PC-9 (cell line): ENCODE measurements around the gene RXRB. TPM values are rescaled to one million over a fixed set of nuclear protein-coding genes. Genes with fewer than 3 reads are reported as not detected.

Experiments
- BruUV-seq: library from RNA; stranded (reverse); fragments of 400-500 nt; replicated peaks from 2 replicates; lab custom pipeline; 2021; lab: Mats Ljungman, UMichigan
- CTCF ChIA-PET: fragments of 300-600 bp; sonication (Branson Sonifier 250); formaldehyde crosslinking; loops from one replicate; lab custom pipeline; 2022; ENCODE audit warnings: antibody characterized with exemption; lab: Charles Lee
- POLR2A ChIA-PET: fragments of 300-600 bp; sonication (Branson Sonifier 250); formaldehyde crosslinking; loops from one replicate; lab custom pipeline; 2022; ENCODE audit warnings: antibody characterized with exemption; ENCODE audit not compliant: unreplicated experiment; lab: Charles Lee
- DNase-seq, 2 experiments: peaks; one replicate each; pipeline versions ENCODE4 v3.0.0 to v3.0.0-alpha.2; 2015 to 2022; ENCODE audit warnings: mixed read lengths in 1 of 2
- H2AFZ ChIP-seq: fragments of 200-600 bp; sonication (generic); 2 replicates; pipeline ENCODE4 v1.8.1; 2017; ENCODE audit warnings: antibody characterized with exemption
- H3F3A ChIP-seq: fragments of 200-600 bp; sonication (generic); 2 replicates; pipeline ENCODE4 v1.8.1; 2017; ENCODE audit warnings: antibody characterized with exemption, mild to moderate bottlenecking, low read depth; ENCODE audit not compliant: insufficient read depth
- H3K27ac ChIP-seq: fragments of 200-600 bp; sonication (generic); 2 replicates; pipeline ENCODE4 v1.6.1; 2016; ENCODE audit warnings: mixed run types
- H3K27me3 ChIP-seq: fragments of 200-600 bp; sonication (generic); 2 replicates; pipeline ENCODE4 v1.6.1; 2016; ENCODE audit warnings: low read depth, mixed run types; ENCODE audit not compliant: insufficient read depth
- H3K36me3 ChIP-seq: fragments of 200-600 bp; sonication (generic); 2 replicates; pipeline ENCODE4 v1.6.1; 2016; ENCODE audit warnings: low read depth, mixed run types
- H3K4me1 ChIP-seq: fragments of 200-600 bp; sonication (generic); replicated peaks from 2 replicates; pipeline ENCODE4 v1.6.1; 2016; ENCODE audit warnings: mixed run types; ENCODE audit not compliant: insufficient read depth
- H3K4me2 ChIP-seq: fragments of 200-600 bp; sonication (generic); 2 replicates; pipeline ENCODE4 v1.6.1; 2017; ENCODE audit warnings: mixed run types
- H3K4me3 ChIP-seq: fragments of 200-600 bp; sonication (generic); 2 replicates; pipeline ENCODE4 v1.6.1; 2016; ENCODE audit warnings: mixed run types
- H3K79me2 ChIP-seq: fragments of 200-600 bp; sonication (generic); 2 replicates; pipeline ENCODE4 v1.6.1; 2017; ENCODE audit warnings: low read depth, mixed run types
- H3K9me2 ChIP-seq: fragments of 200-600 bp; sonication (generic); 2 replicates; pipeline ENCODE4 v1.8.1; 2017; ENCODE audit warnings: mild to moderate bottlenecking; ENCODE audit not compliant: insufficient read depth
- H3K9me3 ChIP-seq: fragments of 200-600 bp; sonication (generic); 2 replicates; pipeline ENCODE4 v1.8.1; 2016; ENCODE audit warnings: low read depth; ENCODE audit not compliant: insufficient read depth
- H4K20me1 ChIP-seq: fragments of 200-600 bp; sonication (generic); 2 replicates; pipeline ENCODE4 v1.8.1; 2017; ENCODE audit not compliant: insufficient read depth
- EZH2 ChIP-seq: fragments of 200-600 bp; sonication (generic); IDR thresholded peaks from 2 replicates; pipeline ENCODE4 v1.8.0; 2017; ENCODE audit warnings: antibody characterized with exemption, low read depth
- intact Hi-C: fragments of 100-400 bp; cut with micrococcal nuclease; formaldehyde crosslinking; loops from one replicate; pipeline ENCODE4 v1.10.0; 2022; ENCODE audit not compliant: unreplicated experiment
- total RNA-seq: library from RNA; stranded (reverse); gene quantifications from 2 replicates; pipeline ENCODE4 v1.2.3, GENCODE V29; 2021
- TF ChIP-seq, protein P1 (sequence below): fragments of 200-600 bp; sonication (generic); conservative IDR thresholded peaks from 2 replicates; pipeline ENCODE4 v1.6.1; 2017; ENCODE audit warnings: mixed run types, antibody characterized with exemption, mild to moderate bottlenecking, moderate library complexity

Gene RXRB
- total RNA-seq, 1 experiment from 2014 or later = 49.8 TPM

DNA sequence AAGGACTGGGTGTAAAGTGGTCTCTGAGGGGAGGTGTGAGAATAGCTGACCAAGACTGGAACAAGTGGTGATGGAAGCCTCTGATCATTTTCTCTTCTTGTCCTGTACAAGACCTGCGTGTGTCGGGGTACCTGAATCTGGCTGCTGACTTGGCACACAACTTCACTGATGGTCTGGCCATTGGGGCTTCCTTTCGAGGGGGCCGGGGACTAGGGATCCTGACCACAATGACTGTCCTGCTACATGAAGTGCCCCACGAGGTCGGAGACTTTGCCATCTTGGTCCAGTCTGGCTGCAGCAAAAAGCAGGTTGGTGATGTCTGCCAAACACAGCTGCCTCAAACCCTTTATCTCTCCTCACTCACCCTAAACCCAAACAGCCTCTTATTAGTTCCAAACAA lies 2.3 kb upstream of the RXRB start:
- Histone ChIP-seq H3K27ac (no peak overlapping the region), H3K9me2 (no peaks in the 10 kb centered on the region), H3K79me2 (peaks cover 53% of the 10 kb centered on the region), H4K20me1 (peaks cover 10% of the 10 kb centered on the region), H3K4me2 (peak overlapping the region; percentile 93; the same call in 1 of the 2 replicates), H3K27me3 (no peaks in the 10 kb centered on the region), H3K4me3 (no peak overlapping the region), H3K36me3 (peaks cover 21% of the 10 kb centered on the region), H3K4me1 (peaks cover 45% of the 10 kb centered on the region), H3F3A (peaks cover 37% of the 10 kb centered on the region; the same call in 1 of the 2 replicates), H2AFZ (no peak overlapping the region), H3K9me3 (no peaks in the 10 kb centered on the region)
- no peak for TF ChIP-seq EZH2
- TF ChIP-seq, protein P1, sequence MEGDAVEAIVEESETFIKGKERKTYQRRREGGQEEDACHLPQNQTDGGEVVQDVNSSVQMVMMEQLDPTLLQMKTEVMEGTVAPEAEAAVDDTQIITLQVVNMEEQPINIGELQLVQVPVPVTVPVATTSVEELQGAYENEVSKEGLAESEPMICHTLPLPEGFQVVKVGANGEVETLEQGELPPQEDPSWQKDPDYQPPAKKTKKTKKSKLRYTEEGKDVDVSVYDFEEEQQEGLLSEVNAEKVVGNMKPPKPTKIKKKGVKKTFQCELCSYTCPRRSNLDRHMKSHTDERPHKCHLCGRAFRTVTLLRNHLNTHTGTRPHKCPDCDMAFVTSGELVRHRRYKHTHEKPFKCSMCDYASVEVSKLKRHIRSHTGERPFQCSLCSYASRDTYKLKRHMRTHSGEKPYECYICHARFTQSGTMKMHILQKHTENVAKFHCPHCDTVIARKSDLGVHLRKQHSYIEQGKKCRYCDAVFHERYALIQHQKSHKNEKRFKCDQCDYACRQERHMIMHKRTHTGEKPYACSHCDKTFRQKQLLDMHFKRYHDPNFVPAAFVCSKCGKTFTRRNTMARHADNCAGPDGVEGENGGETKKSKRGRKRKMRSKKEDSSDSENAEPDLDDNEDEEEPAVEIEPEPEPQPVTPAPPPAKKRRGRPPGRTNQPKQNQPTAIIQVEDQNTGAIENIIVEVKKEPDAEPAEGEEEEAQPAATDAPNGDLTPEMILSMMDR = no peak
- ChIA-PET CTCF (interaction anchor here (0.6 kb wide), 1 partner anchor 236 kb away, joined by 3 read pairs; no protein-coding TSS in a partner anchor), POLR2A (no interaction called here)
- intact Hi-C loops = loop anchor here (5.0 to 10.0 kb wide), 3 partner anchors 72 to 575 kb away; partner anchors contain the start of genes B3GALT4, CUTA, PHF1 and RPS18
- no TSS peak for BruUV-seq
- DNase-seq = no peak

GRCh38 chr6:33201935-33202334 lies 1.5 kb upstream of the RXRB start:
- H3K4me2 ChIP-seq = peak overlapping the region; percentile 93
- peaks cover 15% of the 10 kb centered on the region for H4K20me1 ChIP-seq
- H3K4me3 ChIP-seq = peak overlapping the region; percentile 62
- no peak overlapping the region for H3K27ac ChIP-seq
- no peaks in the 10 kb centered on the region for H3K9me2 ChIP-seq
- no peak for DNase-seq
- H3K4me1 ChIP-seq = peaks cover 38% of the 10 kb centered on the region
- BruUV-seq = no TSS peak
- CTCF ChIA-PET = no interaction called here
- POLR2A ChIA-PET = no interaction called here
- peaks cover 57% of the 10 kb centered on the region for H3K79me2 ChIP-seq
- no peaks in the 10 kb centered on the region for H3K9me3 ChIP-seq
- H3F3A ChIP-seq = peaks cover 40% of the 10 kb centered on the region; the same call in 1 of the 2 replicates
- no peaks in the 10 kb centered on the region for H3K27me3 ChIP-seq
- H3K36me3 ChIP-seq = peaks cover 29% of the 10 kb centered on the region
- intact Hi-C loops = loop anchor here (2.0 to 10.0 kb wide), 5 partner anchors 47 to 575 kb away; partner anchors contain the start of genes B3GALT4, CUTA, PHF1 and RGL2
- H2AFZ ChIP-seq = no peak overlapping the region
- TF ChIP-seq EZH2 = no peak
- TF ChIP-seq, protein P1 = no peak

DNA sequence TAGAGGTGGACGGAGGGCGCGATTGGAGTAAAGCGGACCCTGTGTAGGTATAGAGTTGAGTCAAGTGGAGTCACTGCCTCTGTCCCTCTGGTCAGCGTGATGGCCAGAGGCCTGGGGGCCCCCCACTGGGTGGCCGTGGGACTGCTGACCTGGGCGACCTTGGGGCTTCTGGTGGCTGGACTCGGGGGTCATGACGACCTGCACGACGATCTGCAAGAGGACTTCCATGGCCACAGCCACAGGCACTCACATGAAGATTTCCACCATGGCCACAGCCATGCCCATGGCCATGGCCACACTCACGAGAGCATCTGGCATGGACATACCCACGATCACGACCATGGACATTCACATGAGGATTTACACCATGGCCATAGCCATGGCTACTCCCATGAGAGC lies 681 bp upstream of the RXRB start:
- Histone ChIP-seq H3K79me2 (peaks cover 58% of the 10 kb centered on the region), H2AFZ (peak overlapping the region; percentile 78)
- BruUV-seq = TSS peak; percentile 33

More for the DNA sequence above, 681 bp upstream of the RXRB start:
- Histone ChIP-seq H4K20me1 (peaks cover 17% of the 10 kb centered on the region), H3K9me3 (no peaks in the 10 kb centered on the region), H3K36me3 (peaks cover 33% of the 10 kb centered on the region), H3K27ac (peak overlapping the region; percentile 79), H3F3A (peaks cover 35% of the 10 kb centered on the region; the same call in 1 of the 2 replicates), H3K4me3 (peak overlapping the region; percentile 62), H3K4me2 (peak overlapping the region; percentile 93), H3K27me3 (no peaks in the 10 kb centered on the region), H3K4me1 (peaks cover 34% of the 10 kb centered on the region), H3K9me2 (no peaks in the 10 kb centered on the region)
- TF ChIP-seq EZH2 = no peak
- TF ChIP-seq, protein P1 = no peak
- DNase-seq = no peak
- POLR2A ChIA-PET = no interaction called here
- intact Hi-C loops = loop anchor here (2.0 to 10.0 kb wide), 5 partner anchors 48 to 576 kb away; partner anchors contain the start of genes B3GALT4, CUTA, PHF1 and RGL2
- CTCF ChIA-PET = no interaction called here
